ENCODE results near the gene OR4K15.
"Not testable (repeated sequence)": the region's sequence is repeated elsewhere in the genome, so short reads cannot be mapped to it uniquely, and the experiment has no call there.

The OR4K15 gene

GRCh38 chr14:19975291-19975690, at the start of gene OR4K15:
Gene OR4K15, plus strand, starts transcription at chr14:19975591. Its CDS starts 0 bp downstream, at chr14:19975591.
- DNase-seq (ENCODE audit: low read depth) = no peak
- no peak within 1 kb of the TSS for H3K4me3 ChIP-seq (ENCODE audit: low read depth, low read length)
- TF ChIP-seq CTCF (IDR thresholded peaks at IDR 0.05; ENCODE audit: low read depth, low read length, missing control alignments) = no peak

GRCh38 chr14:19930617-19931016, 44.8 kb upstream of the OR4K15 start, which contains the start of gene OR4K1:
Gene OR4K1, plus strand, starts transcription at chr14:19930917. Its CDS starts 4,750 bp downstream, at chr14:19935667.
- no peak for DNase-seq (ENCODE audit: low read depth)
- H3K4me3 ChIP-seq (ENCODE audit: low read depth, low read length) = no peak within 1 kb of the TSS
- no peak for TF ChIP-seq CTCF (IDR thresholded peaks at IDR 0.05; ENCODE audit: low read depth, low read length, missing control alignments)

GRCh38 chr14:19941668-19942067, 33.7 kb upstream of the OR4K15 start:
- TF ChIP-seq CTCF (IDR thresholded peaks at IDR 0.05; ENCODE audit: low read depth, low read length, missing control alignments) = no peak
- no peak for DNase-seq (ENCODE audit: low read depth)
- H3K4me3 ChIP-seq (ENCODE audit: low read depth, low read length) = no peak overlapping the region

GRCh38 chr14:19947413-19948090, 27.8 kb upstream of the OR4K15 start:
- peak; percentile 8 for TF ChIP-seq CTCF (IDR thresholded peaks at IDR 0.05; ENCODE audit: low read depth, low read length, missing control alignments)
- H3K4me3 ChIP-seq (ENCODE audit: low read depth, low read length) = no peak overlapping the region
- DNase-seq (ENCODE audit: low read depth) = no peak

- TF ChIP-seq CTCF (IDR thresholded peaks at IDR 0.05; ENCODE audit: low read depth, low read length, missing control alignments) = no peak
- DNase-seq (ENCODE audit: low read depth) = no peak
- no peak overlapping the region for H3K4me3 ChIP-seq (ENCODE audit: low read depth, low read length)
These were observed 26.2 kb upstream of the OR4K15 start for GRCh38 chr14:19949218-19949617.

GRCh38 chr14:19969735-19970134, 5.7 kb upstream of the OR4K15 start:
- not testable (repeated sequence) for DNase-seq (ENCODE audit: low read depth); H3K4me3 ChIP-seq (ENCODE audit: low read depth, low read length)

GRCh38 chr14:19974844-19975243, 547 bp upstream of the OR4K15 start:
- no peak for DNase-seq (ENCODE audit: low read depth)
- no peak for TF ChIP-seq CTCF (IDR thresholded peaks at IDR 0.05; ENCODE audit: low read depth, low read length, missing control alignments)

More at GRCh38 chr14:19974844-19975243, 547 bp upstream of the OR4K15 start:
- no peak overlapping the region for H3K4me3 ChIP-seq (ENCODE audit: low read depth, low read length)

Data from GM12864 (cell line).